Dorsolateral prefrontal cortex (tissue), 118 donors: ENCODE results near the gene METTL17. TPM values are rescaled to one million over a fixed set of nuclear protein-coding genes. Genes with fewer than 3 reads are reported as not detected.

Source experiments
- microRNA-seq, 43 experiments: library from miRNA; unstranded; fragments of <30 nt; microRNA quantifications; one replicate each; pipeline ENCODE4 v1.2.0, GENCODE V29; 2022
- total RNA-seq, 120 experiments: library from RNA; stranded (reverse); gene quantifications; one replicate each; pipeline versions ENCODE4 v1.2.3 to v1.2.4, GENCODE V29; 2022

The METTL17 gene
- total RNA-seq, 120 experiments from 2014 or later: 30.9 to 67.6 (median 47.5) TPM

Small RNAs within 50 kb of the gene (microRNA-seq; reads per million reads assigned to microRNA genes)
- 0 to 3.5 (median 0) reads per million in 43 experiments for gene MIR6717

Other genes starting within 250 kb of the METTL17 start
- not detected for gene EDDM3A, start 244.1 kb upstream of the METTL17 start, total RNA-seq
- gene EDDM3B, start 221.6 kb upstream of the METTL17 start, total RNA-seq: not detected
- gene RNASE6, start 208.7 kb upstream of the METTL17 start, total RNA-seq: 10 to 100 TPM in 8 of 120 experiments, 1 to 10 TPM in 108, under 1 TPM in 4; 0.56 to 19.7 (median 4.2) TPM
- 100 to 1,000 TPM in 104 of 120 experiments, 10 to 100 TPM in 16; 39.9 to 796 (median 173) TPM for gene RNASE1, start 187.1 kb upstream of the METTL17 start, total RNA-seq
- 1 to 10 TPM in 33 of 120 experiments, under 1 TPM in 19, not detected in 68; 0.70 to 3.1 (median 1.1) TPM for gene RNASE3, start 98.6 kb upstream of the METTL17 start, total RNA-seq
- 10 to 100 TPM in 5 of 120 experiments, 1 to 10 TPM in 72, under 1 TPM in 20, not detected in 23; 0.66 to 22.0 (median 2.2) TPM for gene RNASE2, start 34.5 kb upstream of the METTL17 start, total RNA-seq
- gene SLC39A2, start 9.3 kb downstream of the METTL17 start, total RNA-seq: 1 to 10 TPM in 6 of 120 experiments, under 1 TPM in 21, not detected in 93; 0.37 to 1.5 (median 0.75) TPM
- gene NDRG2, start 35.1 kb downstream of the METTL17 start, total RNA-seq: 1,000 to 10,000 TPM in 53 of 120 experiments, 100 to 1,000 TPM in 67; 513 to 2,446 (median 961) TPM
- gene TPPP2, start 40.2 kb downstream of the METTL17 start, total RNA-seq: 1 to 10 TPM in 10 of 120 experiments, under 1 TPM in 18, not detected in 92; 0.29 to 2.2 (median 0.78) TPM
- gene RNASE13, start 44.8 kb downstream of the METTL17 start, total RNA-seq: under 1 TPM in 1 of 120 experiments, not detected in 119; 0.35 TPM
- gene RNASE7, start 52.4 kb downstream of the METTL17 start, total RNA-seq: under 1 TPM in 2 of 120 experiments, not detected in 118; 0.53 to 0.96 TPM
- not detected for gene RNASE8, start 67.8 kb downstream of the METTL17 start, total RNA-seq
- 10 to 100 TPM; 14.5 to 65.9 (median 29.4) TPM for gene ARHGEF40, start 80.3 kb downstream of the METTL17 start, total RNA-seq
- gene ZNF219, start 108.7 kb downstream of the METTL17 start, total RNA-seq: 10 to 100 TPM; 12.5 to 59.8 (median 25.2) TPM
- gene TMEM253, start 111.1 kb downstream of the METTL17 start, total RNA-seq: 1 to 10 TPM in 14 of 120 experiments, under 1 TPM in 40, not detected in 66; 0.30 to 5.4 (median 0.64) TPM
- gene OR5AU1, start 166.1 kb downstream of the METTL17 start, total RNA-seq: not detected